Measurements from ENCODE around the gene PRKD3.

DNA sequence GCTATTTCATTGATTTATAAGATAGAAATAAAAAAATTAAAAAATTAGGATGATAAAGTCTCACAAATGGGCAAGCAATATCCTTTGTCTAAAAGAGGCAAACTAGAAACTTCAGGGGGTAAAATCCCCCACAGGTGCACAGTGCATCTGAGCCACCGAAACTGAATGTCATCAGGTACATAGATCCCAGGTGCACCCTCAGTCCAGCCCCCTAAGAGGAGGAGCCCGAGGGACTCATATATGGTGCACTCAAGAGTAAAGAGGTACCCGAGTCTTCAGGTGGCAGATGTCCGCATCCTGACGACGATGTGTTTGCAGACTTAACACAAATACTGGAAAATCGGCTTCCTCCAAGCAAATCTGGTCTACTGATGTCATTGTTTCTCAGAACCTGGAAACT, 31.1 kb upstream of the PRKD3 start:
- no peak for TF ChIP-seq GATA2 (IDR thresholded peaks at IDR 0.05; ENCODE audit: low read depth, low read length)
- no peak for TF ChIP-seq GATA3 (IDR thresholded peaks at IDR 0.05; ENCODE audit: low read depth, low read length)
